Measurements from ENCODE around the gene RASSF9.

RASSF9 gene

GRCh38 chr12:85836197-85837090 lies at the start of gene RASSF9:
TSS of gene RASSF9 (minus strand) at chr12:85836409. CDS start at chr12:85836201, 208 bp downstream.
- no peak within 1 kb of the TSS for H3K27ac ChIP-seq
- no peak for TF ChIP-seq ZFX (IDR thresholded peaks at IDR 0.05)
- TF ChIP-seq, protein P1, sequence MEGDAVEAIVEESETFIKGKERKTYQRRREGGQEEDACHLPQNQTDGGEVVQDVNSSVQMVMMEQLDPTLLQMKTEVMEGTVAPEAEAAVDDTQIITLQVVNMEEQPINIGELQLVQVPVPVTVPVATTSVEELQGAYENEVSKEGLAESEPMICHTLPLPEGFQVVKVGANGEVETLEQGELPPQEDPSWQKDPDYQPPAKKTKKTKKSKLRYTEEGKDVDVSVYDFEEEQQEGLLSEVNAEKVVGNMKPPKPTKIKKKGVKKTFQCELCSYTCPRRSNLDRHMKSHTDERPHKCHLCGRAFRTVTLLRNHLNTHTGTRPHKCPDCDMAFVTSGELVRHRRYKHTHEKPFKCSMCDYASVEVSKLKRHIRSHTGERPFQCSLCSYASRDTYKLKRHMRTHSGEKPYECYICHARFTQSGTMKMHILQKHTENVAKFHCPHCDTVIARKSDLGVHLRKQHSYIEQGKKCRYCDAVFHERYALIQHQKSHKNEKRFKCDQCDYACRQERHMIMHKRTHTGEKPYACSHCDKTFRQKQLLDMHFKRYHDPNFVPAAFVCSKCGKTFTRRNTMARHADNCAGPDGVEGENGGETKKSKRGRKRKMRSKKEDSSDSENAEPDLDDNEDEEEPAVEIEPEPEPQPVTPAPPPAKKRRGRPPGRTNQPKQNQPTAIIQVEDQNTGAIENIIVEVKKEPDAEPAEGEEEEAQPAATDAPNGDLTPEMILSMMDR (conservative IDR thresholded peaks at IDR 0.05): no peak

GRCh38 chr12:85883763-85884162 lies 47.6 kb upstream of the RASSF9 start:
- TF ChIP-seq, protein P1 (conservative IDR thresholded peaks at IDR 0.05): no peak
- TF ChIP-seq ZFX (IDR thresholded peaks at IDR 0.05): no peak
- no peak overlapping the region for H3K27ac ChIP-seq

GRCh38 chr12:85877459-85877858 lies 41.2 kb upstream of the RASSF9 start:
- no peak overlapping the region for H3K27ac ChIP-seq
- TF ChIP-seq, protein P1 (conservative IDR thresholded peaks at IDR 0.05): no peak
- TF ChIP-seq ZFX (IDR thresholded peaks at IDR 0.05): no peak

DNA sequence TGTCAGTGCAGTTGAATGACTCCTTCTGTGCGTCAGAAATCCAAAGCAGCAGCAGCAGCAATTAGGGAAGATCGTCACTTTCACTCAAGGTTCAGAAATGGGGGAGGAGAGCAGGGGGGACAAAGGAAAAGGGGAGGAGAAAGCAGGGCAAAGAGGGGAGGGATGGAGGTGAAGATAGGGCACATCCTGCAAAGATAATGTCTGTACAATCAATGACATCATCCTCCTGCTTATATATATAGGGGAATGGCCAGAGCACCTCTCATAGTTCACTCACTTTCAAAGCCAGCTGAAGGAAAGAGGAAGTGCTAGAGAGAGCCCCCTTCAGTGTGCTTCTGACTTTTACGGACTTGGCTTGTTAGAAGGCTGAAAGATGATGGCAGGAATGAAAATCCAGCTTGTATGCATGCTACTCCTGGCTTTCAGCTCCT lies 37.8 kb upstream of the RASSF9 start, which contains the start of gene NTS:
NTS (plus strand) TSS at position 265 of the 431 bp plus-strand sequence; CDS start at position 374, 109 bp downstream.
- no peak within 1 kb of the TSS for H3K27ac ChIP-seq
- TF ChIP-seq ZFX (IDR thresholded peaks at IDR 0.05): no peak
- TF ChIP-seq, protein P1 (conservative IDR thresholded peaks at IDR 0.05): no peak

DNA sequence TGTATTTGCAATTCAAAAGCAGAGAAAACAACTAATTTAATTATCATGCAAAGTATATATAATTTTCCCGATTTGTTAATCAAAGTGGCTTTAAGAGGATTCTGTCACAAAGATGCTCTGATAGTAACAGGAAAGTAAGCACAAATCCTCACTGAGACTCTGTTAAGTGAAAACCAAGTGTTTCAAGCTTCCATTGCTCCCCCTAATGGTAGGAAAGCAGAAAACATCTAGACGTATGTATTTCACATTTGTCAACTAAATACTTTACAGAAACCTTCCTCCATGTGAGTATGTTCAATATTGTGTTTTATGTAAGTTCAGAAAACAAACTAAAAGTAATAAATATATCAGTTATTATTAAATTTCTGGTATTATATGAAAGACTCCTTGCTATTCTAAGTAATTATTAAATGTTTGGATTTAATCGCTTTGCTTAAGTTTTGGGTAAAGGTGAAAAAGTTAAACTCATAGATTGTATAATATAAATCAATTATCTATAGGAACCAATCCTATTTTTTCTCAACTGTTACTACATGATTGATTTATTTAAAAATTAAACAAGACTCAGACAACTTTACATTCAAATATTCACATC lies 36.4 kb upstream of the RASSF9 start:
- TF ChIP-seq ZFX (IDR thresholded peaks at IDR 0.05): no peak
- TF ChIP-seq, protein P1 (conservative IDR thresholded peaks at IDR 0.05): peak; percentile 80
- no peak overlapping the region for H3K27ac ChIP-seq

- TF ChIP-seq ZFX (IDR thresholded peaks at IDR 0.05): no peak
- TF ChIP-seq, protein P1 (conservative IDR thresholded peaks at IDR 0.05): peak; percentile 80
- no peak overlapping the region for H3K27ac ChIP-seq
Measured at GRCh38 chr12:85866986-85867776, 31.0 kb upstream of the RASSF9 start.

Measured in C4-2B (cell line).